A673 (cell line): ENCODE measurements around the gene MR1. TPM values are rescaled to one million over a fixed set of nuclear protein-coding genes. Genes with fewer than 3 reads are reported as not detected.
A peak's percentile ranks its signal among the peaks of the same experiment; 100 is the strongest.

Experiments
- BruUV-seq: library from RNA; stranded (reverse); fragments of 400-500 nt; replicated peaks from 2 replicates; lab custom pipeline; 2021; lab: Mats Ljungman, UMichigan
- CTCF ChIA-PET: fragments of 300-600 bp; sonication (Branson Sonifier 250); formaldehyde crosslinking; loops from one replicate; lab custom pipeline; 2022; ENCODE audit warnings: antibody characterized with exemption; lab: Charles Lee
- POLR2A ChIA-PET: fragments of 300-600 bp; sonication (Branson Sonifier 250); formaldehyde crosslinking; loops from one replicate; lab custom pipeline; 2022; ENCODE audit warnings: antibody characterized with exemption; ENCODE audit not compliant: low non-redundant PET; lab: Charles Lee
- DNase-seq: peaks from one replicate; pipeline ENCODE4 v3.0.0-alpha.2; 2015; ENCODE audit warnings: low spot score
- H3K27ac ChIP-seq: fragments of 200-600 bp; sonication (generic); 2 replicates; pipeline ENCODE4 v1.5.1; 2016; ENCODE audit warnings: mixed run types, low read depth, mild to moderate bottlenecking, mixed read lengths, antibody characterized with exemption, low read length; ENCODE audit not compliant: poor library complexity, severe bottlenecking
- H3K27me3 ChIP-seq: fragments of 200-600 bp; sonication (generic); replicated peaks from 2 replicates; pipeline ENCODE4 v1.6.1; 2017; ENCODE audit warnings: mixed run types, low read depth, mild to moderate bottlenecking, mixed read lengths, antibody characterized with exemption, low read length; ENCODE audit not compliant: insufficient read depth, poor library complexity
- H3K36me3 ChIP-seq: fragments of 200-600 bp; sonication (generic); 2 replicates; pipeline ENCODE4 v1.6.1; 2016; ENCODE audit warnings: mixed run types, mild to moderate bottlenecking, mixed read lengths, antibody characterized with exemption, low read length; ENCODE audit not compliant: insufficient read depth, poor library complexity, severe bottlenecking
- H3K4me1 ChIP-seq: fragments of 200-600 bp; sonication (generic); 2 replicates; pipeline ENCODE4 v1.6.1; 2017; ENCODE audit warnings: mixed run types, mild to moderate bottlenecking, mixed read lengths, antibody characterized with exemption, low read length; ENCODE audit not compliant: insufficient read depth, poor library complexity, severe bottlenecking
- H3K4me3 ChIP-seq: fragments of 200-600 bp; sonication (generic); 2 replicates; pipeline ENCODE4 v1.5.1; 2016; ENCODE audit warnings: low read depth, mixed run types, mild to moderate bottlenecking, mixed read lengths, low read length; ENCODE audit not compliant: poor library complexity, severe bottlenecking
- H3K9me3 ChIP-seq: fragments of 200-600 bp; sonication (generic); 2 replicates; pipeline ENCODE4 v1.6.1; 2016; ENCODE audit warnings: mixed run types, low read depth, mild to moderate bottlenecking, mixed read lengths, antibody characterized with exemption, low read length; ENCODE audit not compliant: poor library complexity, severe bottlenecking
- EZH2 ChIP-seq: fragments of 200-600 bp; sonication (generic); IDR thresholded peaks from 2 replicates; pipeline ENCODE4 v1.6.1; 2017; ENCODE audit warnings: borderline replicate concordance, low read depth, mild to moderate bottlenecking, mixed read lengths, antibody characterized with exemption, low read length; ENCODE audit not compliant: poor library complexity, severe bottlenecking
- intact Hi-C: fragments of 100-400 bp; cut with micrococcal nuclease; formaldehyde crosslinking; loops from one replicate; pipeline ENCODE4 v1.10.0; 2022; ENCODE audit not compliant: unreplicated experiment
- total RNA-seq: library from RNA; stranded (reverse); gene quantifications from 2 replicates; pipeline ENCODE4 v1.2.3, GENCODE V29; 2021
- TF ChIP-seq, protein P1 (sequence below): fragments of 300-800, 200-600 bp; sonication (generic); conservative IDR thresholded peaks from 2 replicates; pipeline ENCODE4 v1.5.1; 2017; ENCODE audit warnings: low read depth, mild to moderate bottlenecking, antibody characterized with exemption, low read length, moderate library complexity, mixed read lengths

MR1 gene
- total RNA-seq, 1 experiment from 2014 or later, result 2.6 TPM

DNA sequence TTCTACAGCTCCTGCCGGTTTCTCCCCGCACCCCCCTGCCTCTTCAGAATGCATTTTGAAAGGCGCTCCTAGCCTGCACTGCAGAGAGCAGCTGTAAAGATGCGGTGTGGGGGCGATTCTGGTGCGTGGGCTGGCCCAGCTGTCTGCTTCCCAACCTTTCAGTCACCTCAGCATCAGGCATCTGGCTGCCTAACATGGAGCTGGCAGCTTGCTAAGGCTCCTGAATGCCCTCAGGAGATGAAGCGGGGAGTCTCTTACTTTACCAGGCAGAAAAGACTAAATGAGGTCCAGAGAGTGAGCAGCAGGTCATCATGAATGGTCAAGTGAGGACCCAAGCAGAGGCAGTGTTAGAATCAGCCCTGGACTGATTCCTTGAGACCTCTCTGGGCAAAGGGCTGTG lies 63.5 kb downstream of the MR1 start:
- Histone ChIP-seq H3K4me3 (no peak overlapping the region), H3K9me3 (no peaks in the 10 kb centered on the region), H3K27ac (peak overlapping the region; percentile 93), H3K4me1 (peaks cover 97% of the 10 kb centered on the region), H3K27me3 (no peaks in the 10 kb centered on the region), H3K36me3 (peaks cover 13% of the 10 kb centered on the region)
- ChIA-PET POLR2A (no interaction called here), CTCF (interaction anchor here (0.8 kb wide), 1 partner anchor 8 kb away, joined by 8 read pairs; no protein-coding TSS in a partner anchor)
- no TSS peak for BruUV-seq
- intact Hi-C loops, result no loop called here
- no peak for TF ChIP-seq EZH2
- TF ChIP-seq, protein P1, sequence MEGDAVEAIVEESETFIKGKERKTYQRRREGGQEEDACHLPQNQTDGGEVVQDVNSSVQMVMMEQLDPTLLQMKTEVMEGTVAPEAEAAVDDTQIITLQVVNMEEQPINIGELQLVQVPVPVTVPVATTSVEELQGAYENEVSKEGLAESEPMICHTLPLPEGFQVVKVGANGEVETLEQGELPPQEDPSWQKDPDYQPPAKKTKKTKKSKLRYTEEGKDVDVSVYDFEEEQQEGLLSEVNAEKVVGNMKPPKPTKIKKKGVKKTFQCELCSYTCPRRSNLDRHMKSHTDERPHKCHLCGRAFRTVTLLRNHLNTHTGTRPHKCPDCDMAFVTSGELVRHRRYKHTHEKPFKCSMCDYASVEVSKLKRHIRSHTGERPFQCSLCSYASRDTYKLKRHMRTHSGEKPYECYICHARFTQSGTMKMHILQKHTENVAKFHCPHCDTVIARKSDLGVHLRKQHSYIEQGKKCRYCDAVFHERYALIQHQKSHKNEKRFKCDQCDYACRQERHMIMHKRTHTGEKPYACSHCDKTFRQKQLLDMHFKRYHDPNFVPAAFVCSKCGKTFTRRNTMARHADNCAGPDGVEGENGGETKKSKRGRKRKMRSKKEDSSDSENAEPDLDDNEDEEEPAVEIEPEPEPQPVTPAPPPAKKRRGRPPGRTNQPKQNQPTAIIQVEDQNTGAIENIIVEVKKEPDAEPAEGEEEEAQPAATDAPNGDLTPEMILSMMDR, result no peak
- DNase-seq, result no peak

DNA sequence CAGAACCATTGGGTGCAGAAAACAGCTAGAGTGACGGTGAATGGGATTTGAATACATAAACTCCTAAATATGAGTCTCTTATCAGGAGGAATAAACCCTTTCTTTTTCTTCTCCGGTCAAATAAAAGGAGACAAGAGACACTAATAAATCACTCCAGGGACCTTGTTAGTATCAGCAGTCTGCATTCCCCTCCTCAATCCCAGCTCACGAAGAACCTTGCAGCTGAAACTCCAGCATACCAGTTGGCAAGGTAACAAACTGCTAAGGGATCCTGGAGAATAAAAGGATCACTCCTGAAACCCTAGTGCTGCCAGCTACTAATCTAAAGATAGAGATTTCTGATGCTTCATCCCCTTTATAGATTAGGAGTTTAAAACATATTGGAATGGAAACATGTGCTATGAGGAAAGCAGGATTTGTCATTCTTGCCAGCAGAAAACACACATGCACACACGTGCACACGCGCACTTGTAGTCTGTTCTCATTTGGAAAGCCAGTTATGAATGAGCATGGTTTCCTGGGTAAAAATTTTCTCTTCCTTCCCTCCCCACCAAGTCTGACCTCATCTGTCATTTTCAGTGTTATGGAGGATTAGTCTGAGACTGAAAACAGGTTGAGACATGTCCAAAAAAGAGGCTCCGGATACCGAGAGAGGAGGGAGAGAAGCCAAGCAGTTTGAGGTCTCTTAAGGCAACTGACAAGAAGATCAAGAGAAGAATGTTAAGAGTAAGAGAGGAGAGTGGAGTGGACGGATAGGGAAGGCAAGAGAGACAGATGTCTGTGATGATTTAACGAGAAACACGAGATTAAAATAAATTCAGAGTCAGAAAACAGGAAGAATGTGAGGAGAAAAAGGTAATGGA lies 65.6 kb downstream of the MR1 start:
- H3K36me3 ChIP-seq, result no peaks in the 10 kb centered on the region
- POLR2A ChIA-PET, result interaction anchor here (0.7 kb wide), 1 partner anchor 873 kb away, joined by 3 read pairs; no protein-coding TSS in a partner anchor
- H3K9me3 ChIP-seq, result no peaks in the 10 kb centered on the region
- CTCF ChIA-PET, result no interaction called here
- intact Hi-C loops, result no loop called here
- H3K27ac ChIP-seq, result peak overlapping the region; percentile 93
- DNase-seq, result peak; percentile 93
- no peaks in the 10 kb centered on the region for H3K27me3 ChIP-seq
- peaks cover 100% of the 10 kb centered on the region for H3K4me1 ChIP-seq
- no TSS peak for BruUV-seq
- peak overlapping the region; percentile 6 for H3K4me3 ChIP-seq
- TF ChIP-seq, protein P1, result no peak
- TF ChIP-seq EZH2, result no peak

DNA sequence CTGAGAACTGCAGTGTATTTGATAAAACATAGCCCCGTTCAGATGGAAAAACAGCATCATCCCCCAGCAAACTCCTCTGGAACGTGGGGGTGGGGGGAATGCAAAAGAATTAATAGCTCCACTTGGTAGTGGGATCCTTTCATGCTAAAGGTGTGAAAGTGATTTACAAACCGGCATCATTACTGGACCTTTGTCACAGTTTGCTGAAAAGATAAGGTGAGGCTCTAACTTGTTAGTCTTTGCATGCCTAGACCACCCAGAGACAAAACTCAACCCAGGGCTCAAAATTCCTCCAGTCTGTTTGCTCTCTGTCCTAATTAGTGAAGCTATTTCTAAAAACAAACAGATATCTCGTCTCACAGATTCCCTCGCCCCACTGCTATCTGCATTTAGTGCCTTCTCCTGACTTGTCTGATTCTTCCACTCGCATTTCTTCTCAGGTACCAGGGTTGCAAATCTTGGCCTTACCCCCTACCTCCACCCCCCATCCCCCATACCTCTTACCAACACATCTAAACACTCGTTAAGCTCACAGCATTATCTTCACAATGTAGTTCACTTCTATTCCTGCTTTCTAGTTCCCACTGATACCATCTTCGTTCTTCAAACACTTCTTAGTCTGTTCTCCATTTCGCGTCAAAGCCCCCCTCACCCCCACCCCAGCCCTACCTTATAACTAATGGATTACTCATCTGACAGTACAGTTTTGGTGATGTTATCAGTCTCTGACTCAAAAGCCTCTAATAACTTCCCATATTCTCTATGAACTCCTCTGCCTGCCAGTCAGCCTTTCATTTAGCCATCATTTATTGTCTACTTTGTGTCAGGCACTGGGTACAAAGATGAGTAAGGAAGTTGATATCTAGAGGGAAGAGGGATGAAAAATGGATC lies 66.5 kb downstream of the MR1 start:
- no peaks in the 10 kb centered on the region for H3K27me3 ChIP-seq
- H3K27ac ChIP-seq, result peak overlapping the region; percentile 93
- ChIA-PET POLR2A (interaction anchor here (0.7 kb wide), 1 partner anchor 873 kb away, joined by 3 read pairs; no protein-coding TSS in a partner anchor), CTCF (no interaction called here)
- TF ChIP-seq EZH2, result no peak
- TF ChIP-seq, protein P1, result no peak
- BruUV-seq, result no TSS peak
- no peaks in the 10 kb centered on the region for H3K36me3 ChIP-seq
- H3K4me3 ChIP-seq, result peak overlapping the region; percentile 6
- intact Hi-C loops, result no loop called here
- peaks cover 94% of the 10 kb centered on the region for H3K4me1 ChIP-seq
- peak; percentile 38 for DNase-seq
- no peaks in the 10 kb centered on the region for H3K9me3 ChIP-seq
